Cerebellar nuclear complex (tissue), 1 donor: ENCODE results near the gene MTMR2.

Source experiments
- DNase-seq, 2 experiments: peaks; one replicate each; lab custom pipeline; 2025; lab: John Stamatoyannopoulos, UW

Gene MTMR2

GRCh38 chr11:95923728-95924413 lies at the start of gene MTMR2:
Gene MTMR2, minus strand, starts transcription at chr11:95924107. Its CDS starts 153 bp downstream, at chr11:95923954.
- DNase-seq: peak; percentile 7 to 42

GRCh38 chr11:95972060-95972459 lies 48.2 kb upstream of the MTMR2 start:
- no peak for DNase-seq

GRCh38 chr11:95968585-95968984 lies 44.7 kb upstream of the MTMR2 start:
- no peak for DNase-seq

GRCh38 chr11:95964281-95964680 lies 40.4 kb upstream of the MTMR2 start:
- no peak for DNase-seq

- no peak for DNase-seq
These were observed 37.9 kb upstream of the MTMR2 start for GRCh38 chr11:95961758-95962157.

DNA sequence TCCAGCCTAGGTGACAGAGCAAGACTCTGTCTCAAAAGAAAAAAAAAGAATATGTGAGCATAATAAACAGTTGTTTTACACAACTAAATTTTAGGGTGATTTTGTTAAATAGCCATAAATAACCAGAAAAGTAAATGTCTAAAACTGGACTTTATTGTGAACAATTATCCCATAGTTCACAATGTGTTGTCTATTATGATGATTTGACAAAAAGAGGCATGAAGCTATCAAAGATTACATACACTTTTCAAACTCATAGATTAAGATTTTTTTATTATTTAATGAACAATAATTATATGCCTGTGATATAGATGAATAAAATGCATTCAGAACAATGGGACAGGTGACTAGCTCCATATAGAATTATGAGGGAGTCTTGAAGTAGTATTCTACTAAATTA lies 27.0 kb upstream of the MTMR2 start:
- DNase-seq: no peak

GRCh38 chr11:95948637-95949036 lies 24.7 kb upstream of the MTMR2 start:
- no peak for DNase-seq

DNA sequence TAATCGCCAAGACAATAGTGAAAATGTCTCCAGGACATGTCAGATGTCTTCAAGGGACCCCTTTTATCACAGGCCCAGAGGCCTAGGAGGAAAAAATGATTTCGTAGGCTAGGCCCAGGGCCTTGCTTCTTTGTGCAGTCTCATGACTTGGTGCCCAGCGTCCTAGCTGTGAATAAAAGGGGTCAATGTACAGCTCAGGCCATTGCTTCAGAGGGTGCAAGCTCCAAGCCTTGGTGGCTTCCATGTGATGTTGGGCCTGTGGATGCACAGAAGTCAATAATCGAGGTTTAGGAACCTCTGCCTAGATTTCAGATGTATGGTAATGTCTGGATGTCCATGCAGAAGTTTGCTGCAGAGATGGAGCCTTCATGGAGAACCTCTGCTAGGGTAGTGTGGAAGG lies 20.7 kb upstream of the MTMR2 start:
- no peak for DNase-seq

- DNase-seq: no peak
These were observed 19.6 kb upstream of the MTMR2 start for GRCh38 chr11:95943546-95943945.

DNA sequence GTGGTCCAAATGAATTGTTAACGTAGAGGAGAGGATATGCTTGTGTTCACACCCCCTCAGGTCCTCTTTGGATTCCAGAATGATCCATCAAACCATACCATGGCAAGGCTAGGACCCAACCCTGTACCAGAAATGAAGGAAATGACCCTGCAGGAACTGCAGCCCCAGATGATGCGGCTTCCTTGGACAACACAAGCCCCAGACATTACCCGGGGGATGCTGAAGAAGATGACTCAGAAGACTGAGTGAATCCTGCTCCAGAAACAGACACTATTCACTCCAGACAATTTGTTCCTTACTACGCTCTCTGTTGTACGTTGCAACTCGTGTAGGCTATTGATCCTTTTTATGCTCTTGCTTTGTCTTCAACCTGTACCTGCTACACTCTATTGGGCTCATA lies 15.2 kb upstream of the MTMR2 start:
- no peak for DNase-seq

DNA sequence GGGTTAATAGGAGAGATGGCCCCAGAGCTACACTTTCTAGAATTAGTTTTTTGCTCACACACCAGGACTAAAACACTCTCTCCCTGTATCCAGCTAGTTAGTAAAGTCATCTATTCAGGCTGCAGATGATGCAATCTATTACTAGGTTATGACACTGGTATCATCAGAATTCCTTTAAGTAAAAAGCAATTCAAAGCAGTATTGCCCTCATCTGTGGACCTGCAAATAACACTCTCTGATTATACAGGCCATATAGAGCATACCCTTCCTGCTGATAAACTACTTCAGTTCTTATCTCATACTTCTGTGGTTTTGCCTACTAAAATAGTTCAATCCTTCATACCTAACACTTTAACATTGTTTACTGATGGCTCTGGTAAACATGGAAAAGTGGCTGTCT lies 13.5 kb upstream of the MTMR2 start:
- no peak for DNase-seq

DNA sequence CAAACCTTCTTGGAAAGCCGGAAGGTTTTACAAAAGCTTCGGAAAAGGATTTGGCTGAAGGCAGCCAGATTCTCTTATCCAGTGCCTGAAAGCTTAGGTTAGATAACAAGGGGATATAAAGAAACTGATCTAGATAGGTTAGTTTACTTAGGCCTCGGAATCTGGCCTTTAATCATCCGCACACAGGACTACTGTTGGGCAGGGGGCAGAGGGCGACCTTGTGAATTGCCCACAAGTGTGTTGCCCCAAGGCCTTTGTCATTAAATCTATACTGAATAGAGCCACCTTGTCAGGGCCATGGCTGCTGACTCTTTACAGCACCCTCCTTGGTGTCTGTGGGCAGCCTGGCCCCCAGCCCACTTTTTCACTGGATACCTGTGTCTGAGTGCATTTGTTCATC lies 9.7 kb upstream of the MTMR2 start:
- no peak for DNase-seq

DNA sequence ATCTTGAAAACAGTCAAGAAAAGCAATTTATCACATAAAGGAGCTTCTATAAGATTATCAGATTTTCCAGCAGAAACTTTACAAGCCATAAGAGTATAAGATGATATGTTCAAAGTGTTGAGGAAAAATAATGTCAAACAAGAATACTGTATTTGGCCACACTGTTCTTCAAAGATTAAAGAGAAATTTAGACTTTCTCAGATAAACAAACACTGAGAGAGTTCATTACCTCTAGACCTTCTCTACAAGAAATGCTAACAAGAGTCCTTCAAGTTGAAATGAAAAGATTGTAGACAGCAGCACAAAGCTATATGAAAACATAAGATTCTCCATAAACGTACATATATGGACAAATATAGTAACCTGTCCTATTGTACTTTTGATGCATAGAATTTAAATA lies 8.0 kb upstream of the MTMR2 start:
- no peak for DNase-seq

- DNase-seq: no peak
These were observed 7.0 kb upstream of the MTMR2 start for GRCh38 chr11:95930948-95931347.

DNA sequence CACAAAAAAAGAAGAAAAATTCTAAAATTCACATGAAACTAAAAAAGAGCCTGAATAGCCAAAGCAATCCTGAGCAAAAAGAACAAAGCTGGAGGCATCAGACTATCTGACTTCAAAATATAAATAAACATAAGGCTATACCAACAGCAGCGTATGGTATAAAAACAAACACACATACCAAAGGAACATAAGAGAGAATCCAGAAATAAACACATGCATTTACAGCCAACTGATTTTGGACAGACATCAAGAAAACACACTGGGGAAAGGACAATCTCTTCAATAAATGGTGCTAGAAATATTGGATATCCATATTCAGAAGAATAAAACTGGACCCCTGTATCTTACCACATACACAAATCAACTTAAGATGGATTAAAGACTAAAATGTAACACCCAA lies 2.8 kb upstream of the MTMR2 start:
- DNase-seq: no peak

- no peak for DNase-seq
These were observed 1.1 kb upstream of the MTMR2 start for GRCh38 chr11:95925011-95925410.

GRCh38 chr11:95924414-95924760 lies 480 bp upstream of the MTMR2 start:
- peak in 1 of 2 experiments; percentile 25 for DNase-seq

- no peak for DNase-seq
These were observed 524 bp downstream of the MTMR2 start for GRCh38 chr11:95923439-95923727.

DNA sequence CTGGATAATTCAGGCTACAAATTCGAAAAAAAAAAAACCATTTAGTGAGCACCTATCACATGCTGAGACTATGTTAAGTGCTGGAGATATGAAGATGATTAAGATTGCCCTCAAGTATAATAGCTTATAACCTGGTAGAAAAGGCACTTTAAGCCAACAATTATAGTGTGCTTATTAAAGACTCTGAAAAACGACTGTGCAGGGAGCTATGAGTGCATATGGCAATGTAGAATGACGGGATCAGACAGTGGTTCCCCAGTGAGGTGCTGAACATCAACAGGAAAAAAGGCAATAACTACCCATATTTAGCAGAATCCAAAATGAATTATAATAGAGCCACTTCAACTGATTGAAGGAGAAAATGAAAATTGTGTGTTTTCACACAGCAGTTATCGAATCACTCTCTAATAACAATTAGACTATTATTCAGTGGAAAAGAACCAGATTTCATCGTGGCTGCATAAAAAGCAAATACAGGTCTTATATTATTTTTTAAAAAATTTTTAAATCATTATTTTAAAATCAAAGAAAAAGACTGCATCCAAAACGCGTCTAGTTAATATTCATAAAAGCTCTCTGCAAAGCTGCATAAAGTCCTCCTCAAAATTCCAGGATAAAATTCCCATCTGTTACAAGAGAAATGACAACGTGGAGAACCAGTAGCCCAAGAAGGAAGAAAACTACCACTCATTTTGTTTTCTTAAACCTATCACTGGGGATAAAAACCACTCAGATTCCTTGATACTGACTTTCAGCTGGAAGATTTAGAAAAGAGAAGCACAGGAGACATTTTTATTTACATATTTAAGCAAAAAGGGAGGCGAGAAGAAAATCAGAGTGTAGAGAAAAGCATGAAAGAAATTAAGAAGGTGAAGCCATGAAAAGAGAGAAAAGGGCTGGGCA lies 1.1 kb downstream of the MTMR2 start:
- DNase-seq: peak in 1 of 2 experiments; percentile 3

- no peak for DNase-seq
These were observed 1.8 kb downstream of the MTMR2 start for GRCh38 chr11:95922099-95922498.

- no peak for DNase-seq
These were observed 3.3 kb downstream of the MTMR2 start for GRCh38 chr11:95920460-95921105.

DNA sequence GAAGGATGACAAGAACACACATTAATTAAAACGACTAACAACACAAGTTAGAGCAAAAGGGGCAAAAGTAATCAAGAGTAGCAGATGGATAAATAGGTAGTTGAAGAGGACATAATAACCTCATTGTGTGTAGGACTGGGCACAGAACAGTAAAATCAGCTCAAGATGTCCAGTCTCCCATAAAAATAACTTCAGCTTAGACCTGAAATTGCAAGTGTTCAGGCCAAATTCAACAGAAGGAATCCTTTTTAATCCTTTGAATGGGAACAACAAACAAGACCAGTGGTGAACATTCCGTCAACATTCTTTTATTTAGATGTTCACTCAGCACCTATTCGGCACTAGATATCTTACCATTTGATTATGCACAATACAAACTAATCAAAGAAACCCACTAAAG lies 4.4 kb downstream of the MTMR2 start:
- DNase-seq: no peak

- DNase-seq: no peak
These were observed 5.2 kb downstream of the MTMR2 start for GRCh38 chr11:95918720-95919119.
